HCT116 (cell line): ENCODE measurements around the gene CETP.

ENCODE experiments used
- CTCF ChIP-seq, 3 experiments: fragments of 200-600 bp in 1 of 3; sonication (generic) in 1 of 3; IDR thresholded peaks in 2 of 3; conservative IDR thresholded peaks in 1 of 3; 2 replicates each; pipeline ENCODE4 v1.5.1; 2012 to 2017; ENCODE audit warnings: low read depth in 2 of 3, low read length in 2 of 3, antibody characterized with exemption in 1 of 3, borderline replicate concordance in 1 of 3, control low read depth in 1 of 3, mild to moderate bottlenecking in 1 of 3, mixed read lengths in 1 of 3, mixed run types in 1 of 3, moderate library complexity in 1 of 3; ENCODE audit not compliant: insufficient read depth in 1 of 3
- EZH2 ChIP-seq: fragments of 200-600 bp; sonication (generic); IDR thresholded peaks from 2 replicates; pipeline ENCODE4 v1.6.1; 2017; ENCODE audit warnings: antibody characterized with exemption, mixed run types
- EZH2phosphoT487 ChIP-seq: fragments of 200-600 bp; IDR thresholded peaks from 2 replicates; pipeline ENCODE4 v1.6.1; 2018; ENCODE audit warnings: antibody characterized with exemption, borderline replicate concordance
- JUND ChIP-seq: IDR thresholded peaks from 2 replicates; pipeline ENCODE4 v1.6.1; 2012
- MAX ChIP-seq: IDR thresholded peaks from 2 replicates; pipeline ENCODE4 v1.6.1; 2012
- POLR2A ChIP-seq: IDR thresholded peaks from 2 replicates; pipeline ENCODE4 v1.7.0; 2011; ENCODE audit warnings: borderline replicate concordance; ENCODE audit not compliant: insufficient read depth, insufficient read length; ENCODE audit errors: extremely low read depth
- POLR2AphosphoS5 ChIP-seq: IDR thresholded peaks from 2 replicates; pipeline ENCODE4 v1.6.1; 2011; ENCODE audit warnings: mild to moderate bottlenecking, low read depth, low read length, moderate library complexity
- REST ChIP-seq: IDR thresholded peaks from 2 replicates; pipeline ENCODE4 v1.6.1; 2012; ENCODE audit warnings: low read depth
- SIN3A ChIP-seq: IDR thresholded peaks from 2 replicates; pipeline ENCODE4 v1.6.1; 2012; ENCODE audit warnings: low read depth
- YY1 ChIP-seq: IDR thresholded peaks from 2 replicates; pipeline ENCODE4 v1.6.1; 2011; ENCODE audit warnings: low read length, low read depth, moderate library complexity, mild to moderate bottlenecking; ENCODE audit not compliant: insufficient replicate concordance; ENCODE audit errors: extremely low read depth
- ZNF274 ChIP-seq: fragments of 200-500 bp; sonication (Bioruptor generic); IDR thresholded peaks from 2 replicates; pipeline ENCODE4 v1.6.1; 2014; ENCODE audit warnings: mild to moderate bottlenecking, low read depth, low read length, inconsistent platforms

- TF ChIP-seq MAX: no peak
- TF ChIP-seq CTCF (IDR thresholded peaks at IDR 0.05 in 2 of 3, conservative IDR thresholded peaks at IDR 0.05 in 1 of 3; ENCODE audit: borderline replicate concordance in 1 of 3, insufficient read depth in 1 of 3, low read depth in 2 of 3, low read length in 2 of 3): no peak
- no peak for TF ChIP-seq REST
- TF ChIP-seq POLR2AphosphoS5: no peak
- TF ChIP-seq SIN3A: no peak
- TF ChIP-seq POLR2A: no peak
- no peak for TF ChIP-seq EZH2phosphoT487
- no peak for TF ChIP-seq JUND
- TF ChIP-seq YY1: no peak
- TF ChIP-seq ZNF274: no peak
- TF ChIP-seq EZH2: no peak
Observed at GRCh38 chr16:57027067-57027466, 65.3 kb downstream of the CETP start.
